CD14-positive monocyte (primary cell): Measurements from ENCODE around the gene SEPHS1. TPM values are rescaled to one million over a fixed set of nuclear protein-coding genes. Genes with fewer than 3 reads are reported as not detected.

Experiments
- DNase-seq, 3 donors: peaks; one replicate each; pipeline ENCODE4 v3.0.0-alpha.2; 2011 to 2022
- H2AFZ ChIP-seq: 2 replicates; pipeline ENCODE4 v1.6.0; 2012; ENCODE audit warnings: mild to moderate bottlenecking, low read depth, low read length, inconsistent platforms; ENCODE audit not compliant: insufficient read depth, poor library complexity, severe bottlenecking
- H3K27ac ChIP-seq, 2 donors: 1 replicate in 1 of 2; 2 replicates in 1 of 2; pipeline ENCODE4 v1.5.1; 2012 to 2013; ENCODE audit warnings: low read length in 2 of 2, control low read depth in 1 of 2, inconsistent platforms in 1 of 2, low read depth in 1 of 2, mild to moderate bottlenecking in 1 of 2
- H3K27me3 ChIP-seq, 2 donors: one replicate each; pipeline versions ENCODE4 v1.6.0 to v1.6.1; 2011 to 2013; ENCODE audit warnings: low read length in 2 of 2; ENCODE audit not compliant: control insufficient read depth in 2 of 2, insufficient read depth in 2 of 2
- H3K36me3 ChIP-seq, 2 donors: replicated peaks in 1 of 2; 1 replicate in 1 of 2; 2 replicates in 1 of 2; pipeline versions ENCODE4 v1.5.1 to v1.6.1; 2012 to 2013; ENCODE audit warnings: low read length in 2 of 2, control low read depth in 1 of 2, inconsistent platforms in 1 of 2, mild to moderate bottlenecking in 1 of 2; ENCODE audit not compliant: insufficient read depth in 2 of 2, control insufficient read depth in 1 of 2
- H3K4me1 ChIP-seq, 2 donors: 1 replicate in 1 of 2; 2 replicates in 1 of 2; pipeline versions ENCODE4 v1.5.1 to v1.6.1; 2012 to 2013; ENCODE audit warnings: low read length in 2 of 2, control low read depth in 1 of 2, inconsistent platforms in 1 of 2, mild to moderate bottlenecking in 1 of 2, moderate library complexity in 1 of 2; ENCODE audit not compliant: insufficient read depth in 2 of 2, control insufficient read depth in 1 of 2
- H3K4me2 ChIP-seq: replicated peaks from 2 replicates; pipeline ENCODE3; 2012; ENCODE audit warnings: low read length, moderate library complexity, mild to moderate bottlenecking; ENCODE audit not compliant: poor library complexity, severe bottlenecking; ENCODE audit errors: extremely low read depth
- H3K4me3 ChIP-seq, 3 experiments: fragments of 200-600 bp in 1 of 3; sonication (generic) in 1 of 3; replicated peaks in 1 of 3; 1 replicate in 2 of 3; 2 replicates in 1 of 3; pipeline ENCODE4 v1.5.1; 2011 to 2013; ENCODE audit warnings: low read length in 3 of 3, mild to moderate bottlenecking in 3 of 3, control low read depth in 2 of 3, low read depth in 2 of 3, inconsistent platforms in 1 of 3, moderate library complexity in 1 of 3
- H3K79me2 ChIP-seq: 2 replicates; pipeline ENCODE4 v1.6.0; 2012; ENCODE audit warnings: mild to moderate bottlenecking, control low read depth, inconsistent platforms, low read length, moderate library complexity; ENCODE audit not compliant: insufficient read depth
- H3K9ac ChIP-seq: 2 replicates; pipeline ENCODE4 v1.6.0; 2017; ENCODE audit warnings: low read length, mild to moderate bottlenecking; ENCODE audit not compliant: insufficient read depth, poor library complexity, severe bottlenecking
- H3K9me3 ChIP-seq, 2 donors: replicated peaks in 1 of 2; 1 replicate in 1 of 2; 2 replicates in 1 of 2; pipeline versions ENCODE4 v1.5.1 to v1.6.1; 2012 to 2013; ENCODE audit warnings: low read length in 2 of 2, control low read depth in 1 of 2; ENCODE audit not compliant: control insufficient read depth in 1 of 2, insufficient read depth in 1 of 2
- H4K20me1 ChIP-seq: 2 replicates; pipeline ENCODE4 v1.6.0; 2012; ENCODE audit warnings: mild to moderate bottlenecking, low read length, control low read depth, moderate library complexity; ENCODE audit not compliant: insufficient read depth
- H3K27ac Mint-ChIP-seq, 7 donors: one replicate each; pipeline ENCODE4 v1.8.0; 2020; ENCODE audit warnings: mild to moderate bottlenecking in 7 of 7, mixed read lengths in 7 of 7, moderate library complexity in 6 of 7, inconsistent platforms in 2 of 7
- H3K27me3 Mint-ChIP-seq, 3 donors: one replicate each; pipeline ENCODE4 v1.8.0; 2021 to 2022; ENCODE audit warnings: low read depth in 3 of 3, mild to moderate bottlenecking in 3 of 3, mixed read lengths in 3 of 3, moderate library complexity in 3 of 3, inconsistent platforms in 1 of 3
- H3K36me3 Mint-ChIP-seq, 2 donors: one replicate each; pipeline ENCODE4 v1.8.0; 2020; ENCODE audit warnings: mixed read lengths in 2 of 2, inconsistent platforms in 1 of 2, mild to moderate bottlenecking in 1 of 2
- H3K4me1 Mint-ChIP-seq: one replicate; pipeline ENCODE4 v1.8.0; 2020; ENCODE audit warnings: mild to moderate bottlenecking, mixed read lengths
- H3K4me3 Mint-ChIP-seq, 2 donors: one replicate each; pipeline ENCODE4 v1.8.0; 2020; ENCODE audit warnings: mild to moderate bottlenecking in 2 of 2, mixed read lengths in 2 of 2, moderate library complexity in 1 of 2
- H3K9me3 Mint-ChIP-seq, 7 donors: one replicate each; pipeline ENCODE4 v1.8.0; 2020 to 2022; ENCODE audit warnings: mixed read lengths in 7 of 7, mild to moderate bottlenecking in 6 of 7, moderate library complexity in 6 of 7, inconsistent platforms in 2 of 7
- WGBS: methylation state at CpG from one replicate; pipeline ENCODE4 v1.1.5; 2013; ENCODE audit warnings: missing lambda C conversion rate; ENCODE audit not compliant: insufficient coverage; 5-methylcytosine and 5-hydroxymethylcytosine counted together
- intact Hi-C, 2 donors: fragments of 100-400 bp; cut with micrococcal nuclease; formaldehyde crosslinking; loops; one replicate each; pipeline versions ENCODE4 v1.15.0 to v1.15.1; 2023
- polyA plus RNA-seq, 3 donors: library from polyadenylated mRNA; depleted of rRNA in 1 of 3; unstranded in 2 of 3; stranded (reverse) in 1 of 3; fragments of 300-500 nt in 2 of 3; fragments of >200 nt in 1 of 3; fragmentation: Illumina TruSeq in 2 of 3; gene quantifications; 1 replicate in 2 of 3; 2 replicates in 1 of 3; pipeline ENCODE4 v1.2.3, GENCODE V29; 2012 to 2021
- TF ChIP-seq, protein P1 (sequence below): fragments of 200-600 bp; IDR thresholded peaks from one replicate; pipeline ENCODE4 v1.8.0; 2022; ENCODE audit warnings: antibody characterized with exemption, mild to moderate bottlenecking

The SEPHS1 gene
- polyA plus RNA-seq, 3 donors, result 11.9 to 16.3 (median 15.1) TPM

- H3K4me3 ChIP-seq, result no peak overlapping the region
- no peak overlapping the region for H3K27ac Mint-ChIP-seq
- no peak overlapping the region for H3K9ac ChIP-seq
- no peaks in the 10 kb centered on the region for H3K9me3 Mint-ChIP-seq
- intact Hi-C loops, result no loop called here
- no peak overlapping the region for H3K4me2 ChIP-seq
- H3K79me2 ChIP-seq, result no peaks in the 10 kb centered on the region
- H3K36me3 ChIP-seq, result no peaks in the 10 kb centered on the region
- no peaks in the 10 kb centered on the region for H3K4me1 ChIP-seq
- 88% methylated on average over 4 of the region's 4 CpGs for WGBS
- H3K36me3 Mint-ChIP-seq, result no peaks in the 10 kb centered on the region
- no peak overlapping the region for H3K27ac ChIP-seq
- no peak overlapping the region for H3K4me3 Mint-ChIP-seq
- H3K27me3 ChIP-seq, result peaks cover 3 to 12% of the 10 kb centered on the region in 2 donors
- H3K27me3 Mint-ChIP-seq, result peaks cover 14 to 28% (median 22%) of the 10 kb centered on the region in 3 donors
- H2AFZ ChIP-seq, result no peak overlapping the region
- DNase-seq, result no peak
- H4K20me1 ChIP-seq, result no peaks in the 10 kb centered on the region
- no peaks in the 10 kb centered on the region for H3K9me3 ChIP-seq
- peaks cover 2% of the 10 kb centered on the region for H3K4me1 Mint-ChIP-seq
- TF ChIP-seq, protein P1, sequence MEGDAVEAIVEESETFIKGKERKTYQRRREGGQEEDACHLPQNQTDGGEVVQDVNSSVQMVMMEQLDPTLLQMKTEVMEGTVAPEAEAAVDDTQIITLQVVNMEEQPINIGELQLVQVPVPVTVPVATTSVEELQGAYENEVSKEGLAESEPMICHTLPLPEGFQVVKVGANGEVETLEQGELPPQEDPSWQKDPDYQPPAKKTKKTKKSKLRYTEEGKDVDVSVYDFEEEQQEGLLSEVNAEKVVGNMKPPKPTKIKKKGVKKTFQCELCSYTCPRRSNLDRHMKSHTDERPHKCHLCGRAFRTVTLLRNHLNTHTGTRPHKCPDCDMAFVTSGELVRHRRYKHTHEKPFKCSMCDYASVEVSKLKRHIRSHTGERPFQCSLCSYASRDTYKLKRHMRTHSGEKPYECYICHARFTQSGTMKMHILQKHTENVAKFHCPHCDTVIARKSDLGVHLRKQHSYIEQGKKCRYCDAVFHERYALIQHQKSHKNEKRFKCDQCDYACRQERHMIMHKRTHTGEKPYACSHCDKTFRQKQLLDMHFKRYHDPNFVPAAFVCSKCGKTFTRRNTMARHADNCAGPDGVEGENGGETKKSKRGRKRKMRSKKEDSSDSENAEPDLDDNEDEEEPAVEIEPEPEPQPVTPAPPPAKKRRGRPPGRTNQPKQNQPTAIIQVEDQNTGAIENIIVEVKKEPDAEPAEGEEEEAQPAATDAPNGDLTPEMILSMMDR, result no peak
Observed at GRCh38 chr10:13356392-13356791, 8.3 kb upstream of the SEPHS1 start.

DNA sequence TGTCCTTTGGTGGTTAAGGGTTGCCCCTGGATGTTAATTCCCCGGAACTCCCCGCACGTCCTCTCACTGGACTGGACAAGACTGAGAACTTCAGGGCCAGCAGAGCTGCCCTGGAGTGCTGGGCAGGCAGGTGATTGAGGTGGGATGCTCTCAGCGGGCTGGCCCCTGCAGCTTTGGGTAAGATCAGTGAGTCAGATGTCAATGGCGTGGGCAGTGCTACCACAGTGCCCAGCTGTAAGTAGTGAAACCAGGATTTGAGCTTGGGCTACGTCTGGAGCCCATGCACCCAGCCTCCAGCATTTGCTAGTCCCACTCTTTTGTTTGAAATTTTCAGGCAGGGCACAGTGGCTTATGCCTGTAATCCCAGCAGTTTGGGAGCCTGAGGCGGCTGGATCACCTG lies 6.7 kb upstream of the SEPHS1 start:
- Mint-ChIP-seq H3K27me3 (peaks cover 22 to 38% (median 36%) of the 10 kb centered on the region in 3 donors), H3K9me3 (no peaks in the 10 kb centered on the region), H3K27ac (no peak overlapping the region), H3K36me3 (no peaks in the 10 kb centered on the region), H3K4me3 (no peak overlapping the region), H3K4me1 (peaks cover 10% of the 10 kb centered on the region)
- no peak overlapping the region for H3K4me3 ChIP-seq
- no peak overlapping the region for H3K27ac ChIP-seq
- DNase-seq, result no peak
- H3K79me2 ChIP-seq, result no peaks in the 10 kb centered on the region
- no peak overlapping the region for H2AFZ ChIP-seq
- TF ChIP-seq, protein P1, result no peak
- intact Hi-C loops, result no loop called here
- H3K9ac ChIP-seq, result no peak overlapping the region
- H3K4me1 ChIP-seq, result peaks cover 8 to 9% of the 10 kb centered on the region in 2 donors
- no peaks in the 10 kb centered on the region for H3K9me3 ChIP-seq
- H3K4me2 ChIP-seq, result no peak overlapping the region
- WGBS, result 89% methylated on average over 6 of the region's 7 CpGs
- H3K36me3 ChIP-seq, result no peaks in the 10 kb centered on the region
- peaks cover 3 to 24% of the 10 kb centered on the region in 2 donors for H3K27me3 ChIP-seq
- H4K20me1 ChIP-seq, result no peaks in the 10 kb centered on the region
